ENCODE measurements around the gene ARHGEF7.
A peak's percentile ranks its signal among the peaks of the same experiment; 100 is the strongest.

The ARHGEF7 gene

DNA sequence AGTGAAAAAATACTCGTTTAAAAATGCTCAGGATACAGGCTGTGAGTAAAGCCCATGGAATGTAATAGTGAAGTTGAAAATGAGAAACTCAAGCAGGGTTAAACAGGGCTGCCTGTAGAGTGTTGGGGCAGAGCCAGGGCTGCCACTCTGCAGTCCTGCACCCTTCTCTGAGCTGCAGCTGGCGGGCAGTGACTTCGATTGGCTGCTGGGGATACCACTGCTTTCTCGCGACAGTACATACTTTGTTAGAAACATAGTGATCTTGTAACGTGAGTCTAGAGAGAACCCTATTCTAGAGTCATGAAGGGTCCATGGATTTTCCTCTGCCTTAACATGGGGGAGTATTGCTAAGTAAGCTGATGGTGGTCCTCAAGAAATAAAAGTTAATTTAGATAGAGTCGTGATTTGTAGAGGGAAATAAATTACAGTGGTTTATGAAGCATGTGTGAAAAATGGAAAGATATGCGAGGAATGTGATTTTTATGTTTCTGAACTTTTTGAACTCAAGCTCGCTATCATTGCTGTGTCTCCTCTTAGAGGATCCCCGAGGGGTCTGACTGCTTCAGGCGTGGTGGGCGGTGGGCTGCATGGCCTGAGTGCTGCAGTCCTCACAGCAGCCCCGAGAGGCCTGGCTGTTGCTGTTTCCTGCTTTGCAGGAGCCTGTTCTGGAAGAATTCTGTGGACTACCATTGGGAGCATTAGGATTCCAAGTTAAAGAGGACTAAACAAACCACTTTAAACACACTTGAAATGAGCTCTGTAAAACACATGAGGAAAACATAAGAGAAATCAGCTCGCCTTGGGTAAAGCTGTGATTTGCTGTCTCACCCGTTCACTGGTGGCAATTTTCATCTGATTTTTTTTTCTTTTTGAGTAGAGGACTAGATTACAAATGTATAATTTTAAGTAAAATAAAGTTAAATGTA is 95.7 kb downstream of the ARHGEF7 start:
- Histone ChIP-seq H3K4me2 (ENCODE audit: low read length) (no peak overlapping the region), H3K9ac (ENCODE audit: low read length) (no peak overlapping the region), H4K20me1 (ENCODE audit: insufficient read depth, low read length) (no peaks in the 10 kb centered on the region), H3K27ac (ENCODE audit: low read depth, low read length, poor library complexity, severe bottlenecking) (peak overlapping the region; percentile 33), H3K9me3 (ENCODE audit: low read length) (no peaks in the 10 kb centered on the region), H3K27me3 (ENCODE audit: insufficient read depth, low read length) (no peaks in the 10 kb centered on the region), H3F3A (ENCODE audit: insufficient read depth, low read length) (no peaks in the 10 kb centered on the region), H3K4me3 (ENCODE audit: low read depth, low read length, poor library complexity, severe bottlenecking) (no peak overlapping the region), H2AFZ (ENCODE audit: low read length) (no peak overlapping the region), H3K9me2 (ENCODE audit: low read depth, low read length) (no peaks in the 10 kb centered on the region), H3K4me1 (ENCODE audit: insufficient read depth, low read length, severe bottlenecking) (peaks cover 79% of the 10 kb centered on the region), H3K79me2 (ENCODE audit: insufficient read depth, low read length) (peaks cover 75% of the 10 kb centered on the region), H3K36me3 (ENCODE audit: insufficient read depth, low read length) (peaks cover 73% of the 10 kb centered on the region)
- TF ChIP-seq, protein P1, sequence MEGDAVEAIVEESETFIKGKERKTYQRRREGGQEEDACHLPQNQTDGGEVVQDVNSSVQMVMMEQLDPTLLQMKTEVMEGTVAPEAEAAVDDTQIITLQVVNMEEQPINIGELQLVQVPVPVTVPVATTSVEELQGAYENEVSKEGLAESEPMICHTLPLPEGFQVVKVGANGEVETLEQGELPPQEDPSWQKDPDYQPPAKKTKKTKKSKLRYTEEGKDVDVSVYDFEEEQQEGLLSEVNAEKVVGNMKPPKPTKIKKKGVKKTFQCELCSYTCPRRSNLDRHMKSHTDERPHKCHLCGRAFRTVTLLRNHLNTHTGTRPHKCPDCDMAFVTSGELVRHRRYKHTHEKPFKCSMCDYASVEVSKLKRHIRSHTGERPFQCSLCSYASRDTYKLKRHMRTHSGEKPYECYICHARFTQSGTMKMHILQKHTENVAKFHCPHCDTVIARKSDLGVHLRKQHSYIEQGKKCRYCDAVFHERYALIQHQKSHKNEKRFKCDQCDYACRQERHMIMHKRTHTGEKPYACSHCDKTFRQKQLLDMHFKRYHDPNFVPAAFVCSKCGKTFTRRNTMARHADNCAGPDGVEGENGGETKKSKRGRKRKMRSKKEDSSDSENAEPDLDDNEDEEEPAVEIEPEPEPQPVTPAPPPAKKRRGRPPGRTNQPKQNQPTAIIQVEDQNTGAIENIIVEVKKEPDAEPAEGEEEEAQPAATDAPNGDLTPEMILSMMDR (IDR thresholded peaks at IDR 0.05; ENCODE audit: low read length): no peak
- no peak for TF ChIP-seq EZH2 (IDR thresholded peaks at IDR 0.05; ENCODE audit: borderline replicate concordance, low read length)

DNA sequence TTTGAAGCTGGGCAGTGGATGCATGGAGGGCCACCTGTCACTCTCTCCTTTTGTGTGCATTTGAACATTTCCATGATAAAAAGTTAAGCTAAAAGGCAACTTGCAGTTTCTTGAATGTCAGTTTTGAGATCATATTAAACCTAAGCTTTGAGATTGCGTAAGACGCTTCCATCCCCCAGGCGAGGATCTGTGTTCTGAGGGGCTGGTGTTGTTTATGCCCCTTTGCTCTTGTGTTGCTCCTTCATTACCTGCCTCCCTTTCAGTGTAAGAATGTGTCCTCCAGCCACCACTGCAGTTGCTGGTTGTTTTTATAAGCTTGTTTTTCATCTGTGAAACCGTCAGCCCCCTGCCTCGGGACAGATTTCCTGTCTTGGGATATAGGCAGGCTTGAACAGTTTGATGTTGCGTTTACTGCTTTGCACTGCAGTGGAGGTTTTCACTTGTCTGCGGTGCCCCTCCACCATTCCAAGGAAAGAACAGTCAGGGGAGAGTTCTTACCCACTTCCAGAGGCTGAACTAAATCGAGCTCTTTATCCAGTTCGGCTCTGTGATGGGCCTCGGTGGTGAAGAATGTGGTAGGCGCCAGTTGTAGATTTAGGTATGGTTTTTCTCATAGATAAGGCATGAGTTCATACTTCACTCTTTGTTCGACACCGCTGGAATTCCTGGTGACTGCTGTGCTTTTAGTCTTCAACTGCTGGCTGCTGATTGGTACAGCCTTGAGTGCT is 96.8 kb downstream of the ARHGEF7 start:
- Histone ChIP-seq H3K4me3 (ENCODE audit: low read depth, low read length, poor library complexity, severe bottlenecking) (no peak overlapping the region), H3K27me3 (ENCODE audit: insufficient read depth, low read length) (no peaks in the 10 kb centered on the region), H3K79me2 (ENCODE audit: insufficient read depth, low read length) (peaks cover 84% of the 10 kb centered on the region), H3K4me2 (ENCODE audit: low read length) (no peak overlapping the region), H3K4me1 (ENCODE audit: insufficient read depth, low read length, severe bottlenecking) (peaks cover 82% of the 10 kb centered on the region), H3K9ac (ENCODE audit: low read length) (no peak overlapping the region), H4K20me1 (ENCODE audit: insufficient read depth, low read length) (no peaks in the 10 kb centered on the region), H3K9me3 (ENCODE audit: low read length) (no peaks in the 10 kb centered on the region), H3K27ac (ENCODE audit: low read depth, low read length, poor library complexity, severe bottlenecking) (no peak overlapping the region), H2AFZ (ENCODE audit: low read length) (no peak overlapping the region), H3F3A (ENCODE audit: insufficient read depth, low read length) (no peaks in the 10 kb centered on the region), H3K36me3 (ENCODE audit: insufficient read depth, low read length) (peaks cover 64% of the 10 kb centered on the region), H3K9me2 (ENCODE audit: low read depth, low read length) (no peaks in the 10 kb centered on the region)
- TF ChIP-seq, protein P1 (IDR thresholded peaks at IDR 0.05; ENCODE audit: low read length): no peak
- TF ChIP-seq EZH2 (IDR thresholded peaks at IDR 0.05; ENCODE audit: borderline replicate concordance, low read length): no peak

DNA sequence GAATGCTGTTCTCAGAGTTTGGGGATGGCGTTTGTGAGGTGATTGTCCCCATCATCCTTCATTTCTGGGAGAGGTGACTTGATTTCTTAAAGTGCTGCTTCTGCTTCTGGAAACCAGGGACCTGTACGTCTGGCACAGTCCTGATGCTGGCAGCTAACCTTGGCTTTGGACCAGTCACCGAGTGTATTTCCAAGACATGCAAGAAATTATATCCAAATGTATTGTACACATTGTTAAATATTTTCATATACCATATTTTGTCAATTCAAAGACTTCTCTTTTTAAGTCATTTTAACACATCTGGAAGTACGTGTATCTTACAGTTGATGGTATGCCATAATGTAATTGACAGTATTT is 97.4 kb downstream of the ARHGEF7 start:
- Histone ChIP-seq H3K36me3 (ENCODE audit: insufficient read depth, low read length) (peaks cover 64% of the 10 kb centered on the region), H2AFZ (ENCODE audit: low read length) (no peak overlapping the region), H3F3A (ENCODE audit: insufficient read depth, low read length) (no peaks in the 10 kb centered on the region), H3K9me3 (ENCODE audit: low read length) (no peaks in the 10 kb centered on the region), H3K4me3 (ENCODE audit: low read depth, low read length, poor library complexity, severe bottlenecking) (no peak overlapping the region), H3K4me1 (ENCODE audit: insufficient read depth, low read length, severe bottlenecking) (peaks cover 78% of the 10 kb centered on the region), H3K27ac (ENCODE audit: low read depth, low read length, poor library complexity, severe bottlenecking) (no peak overlapping the region), H3K9me2 (ENCODE audit: low read depth, low read length) (no peaks in the 10 kb centered on the region), H3K9ac (ENCODE audit: low read length) (no peak overlapping the region), H3K27me3 (ENCODE audit: insufficient read depth, low read length) (no peaks in the 10 kb centered on the region), H4K20me1 (ENCODE audit: insufficient read depth, low read length) (no peaks in the 10 kb centered on the region), H3K79me2 (ENCODE audit: insufficient read depth, low read length) (peaks cover 85% of the 10 kb centered on the region), H3K4me2 (ENCODE audit: low read length) (no peak overlapping the region)
- TF ChIP-seq, protein P1 (IDR thresholded peaks at IDR 0.05; ENCODE audit: low read length): no peak
- TF ChIP-seq EZH2 (IDR thresholded peaks at IDR 0.05; ENCODE audit: borderline replicate concordance, low read length): no peak
